ENCODE results near the gene C2orf49. TPM values are rescaled to one million over a fixed set of nuclear protein-coding genes. Genes with fewer than 3 reads are reported as not detected.

Gene C2orf49
- total and polyA plus RNA-seq, 9 of the 15 experiments (the other 6 are each of a cell fraction or from before 2014, with no cell fraction given): 17.9 to 38.2 (median 25.6) TPM

DNA sequence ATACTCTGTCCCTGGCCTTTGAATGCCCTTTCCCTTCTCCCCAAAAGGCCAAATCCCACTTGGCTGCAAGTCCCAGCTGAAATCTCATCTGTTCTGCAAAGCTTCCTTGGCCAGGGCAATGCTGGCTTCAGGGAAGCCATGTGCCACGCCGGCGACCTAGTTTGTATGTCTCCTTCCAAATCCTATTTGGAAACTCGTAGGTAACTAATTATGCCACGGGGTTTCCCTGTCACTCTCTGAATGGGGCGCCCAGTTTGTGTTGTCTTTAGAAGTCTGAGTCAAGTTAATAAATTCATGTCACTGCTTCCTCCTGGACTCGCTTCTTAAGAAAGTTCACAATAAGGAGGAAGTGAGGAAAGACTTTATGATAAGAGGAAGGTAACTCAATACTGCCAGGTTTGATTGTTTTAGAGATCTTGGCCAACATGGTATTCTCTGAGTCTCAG lies 42.4 kb downstream of the C2orf49 start:
- H3K9me1 ChIP-seq (ENCODE audit: control insufficient read depth, insufficient read depth, low read length): no peaks in the 10 kb centered on the region
- H3K36me3 ChIP-seq (ENCODE audit: control insufficient read depth, insufficient read depth, low read length): peaks cover 55% of the 10 kb centered on the region; the same call in 2 of the 3 replicates
- no peak for TF ChIP-seq EP400 (IDR thresholded peaks at IDR 0.05)
- TF ChIP-seq ZEB2 (IDR thresholded peaks at IDR 0.05): 0 out of 2 replicates have a peak, but pooled peaks have one; percentile 21
- no peaks in the 10 kb centered on the region for H3K79me2 ChIP-seq (ENCODE audit: control insufficient read depth, insufficient read depth, low read length)
- H3K4me1 ChIP-seq (replicated peaks in 1 of 2; ENCODE audit: control insufficient read depth in 2 of 2, insufficient read depth in 2 of 2, low read length in 2 of 2): peaks cover 0 to 20% of the 10 kb centered on the region in 2 experiments; a peak in 3 of 5 replicates
- no TSS peak for BruUV-seq (replicated peaks)
- H3K4me3 ChIP-seq: no peak overlapping the region
- no peaks in the 10 kb centered on the region for H4K20me1 ChIP-seq (replicated peaks; ENCODE audit: control insufficient read depth, insufficient read depth, low read length)
- H3K4me2 ChIP-seq (ENCODE audit: insufficient read depth, low read length): no peak overlapping the region; the same call in 1 of the 2 replicates
- CTCF ChIA-PET (ENCODE audit: low intra/inter-chr PET ratio): interaction anchor here (1.7 kb wide), 1 partner anchor 141 kb away, joined by 6 read pairs; no protein-coding TSS in a partner anchor
- no peaks in the 10 kb centered on the region for H3K9me3 ChIP-seq (replicated peaks; ENCODE audit: control insufficient read depth, insufficient read depth, low read depth, low read length)
- no peak overlapping the region for H2AFZ ChIP-seq (ENCODE audit: low read depth, low read length)
- FAIRE-seq: no peak
- ATAC-seq: no peak
- DNase-seq (ENCODE audit: extremely low read depth in 1 of 4, low spot score in 3 of 4): no peak
- WGBS (ENCODE audit: insufficient coverage, low coverage, missing lambda C conversion rate): 72% methylated on average over 7 of the region's 7 CpGs
- intact Hi-C loops (cut with micrococcal nuclease): loop anchor here (2.0 kb wide), 1 partner anchor 141 kb away; no protein-coding TSS in a partner anchor
- no peak overlapping the region; the same call in 2 of the 3 replicates for H3K27ac ChIP-seq (ENCODE audit: extremely low read depth, low read depth, low read length)
- POLR2A ChIA-PET: interaction anchor here (0.7 to 2.4 kb wide), 4 partner anchors 10 to 144 kb away, joined by 3 to 7 read pairs (median 4); no protein-coding TSS in a partner anchor
- no peak overlapping the region for H3K9ac ChIP-seq (ENCODE audit: insufficient read depth in 1 of 2, low read depth in 2 of 2, low read length in 2 of 2)
- H3K27me3 ChIP-seq (ENCODE audit: control insufficient read depth in 2 of 2, insufficient read depth in 2 of 2, low read length in 2 of 2): no peaks in the 10 kb centered on the region
- in situ Hi-C loops (cut with MboI): no loop called here

DNA sequence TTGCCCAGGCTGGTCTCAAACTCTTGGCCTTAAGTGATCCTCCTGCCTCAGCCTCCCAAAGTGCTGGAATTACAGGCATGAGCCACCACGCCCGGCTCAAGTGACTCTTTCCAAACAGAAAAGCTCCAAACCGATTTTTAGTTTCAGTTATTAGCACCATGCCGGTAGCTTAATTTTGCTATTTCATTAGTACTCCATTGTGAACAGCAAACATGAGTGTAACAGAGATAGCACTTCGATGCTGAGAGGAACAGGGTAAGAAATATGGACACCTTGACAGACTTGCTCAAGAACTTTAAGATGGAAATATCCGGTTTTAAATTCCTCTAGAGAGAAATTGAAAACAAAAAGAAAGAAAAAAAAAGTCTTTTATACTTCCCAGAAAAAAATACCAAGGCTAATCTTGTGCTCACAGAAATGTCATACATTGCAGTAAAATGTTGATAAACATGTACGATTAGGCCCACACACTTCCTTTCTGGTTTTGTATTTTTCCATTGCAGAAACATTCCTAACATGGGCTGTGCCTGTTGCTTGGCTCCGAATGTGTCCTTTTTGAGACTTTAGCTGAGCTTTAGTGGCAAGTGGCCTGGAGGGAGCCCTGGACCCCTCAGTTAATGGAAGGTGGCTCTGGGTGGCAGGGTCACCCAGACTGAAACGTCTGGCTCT lies 43.2 kb downstream of the C2orf49 start:
- no peaks in the 10 kb centered on the region for H3K79me2 ChIP-seq (ENCODE audit: control insufficient read depth, insufficient read depth, low read length)
- in situ Hi-C loops (cut with MboI): no loop called here
- H2AFZ ChIP-seq (ENCODE audit: low read depth, low read length): 0 out of 2 replicates have a peak overlapping the region, but pooled peaks have one; percentile 6
- intact Hi-C loops (cut with micrococcal nuclease): no loop called here
- H3K4me2 ChIP-seq (ENCODE audit: insufficient read depth, low read length): peak overlapping the region; percentile 48
- no peak overlapping the region for H3K4me3 ChIP-seq
- 33% methylated on average over 9 of the region's 9 CpGs for WGBS (ENCODE audit: insufficient coverage, low coverage, missing lambda C conversion rate)
- H3K36me3 ChIP-seq (ENCODE audit: control insufficient read depth, insufficient read depth, low read length): peaks cover 63% of the 10 kb centered on the region; the same call in 2 of the 3 replicates
- BruUV-seq (replicated peaks): no TSS peak
- ChIA-PET CTCF (ENCODE audit: low intra/inter-chr PET ratio) (interaction anchor here (1.7 kb wide), 1 partner anchor 141 kb away, joined by 6 read pairs; no protein-coding TSS in a partner anchor), POLR2A (interaction anchor here (1.1 kb wide), 1 partner anchor 10 kb away, joined by 3 read pairs; no protein-coding TSS in a partner anchor)
- peak overlapping the region in 1 of 2 experiments; percentile 68; a peak in 1 of 4 replicates for H3K9ac ChIP-seq (ENCODE audit: insufficient read depth in 1 of 2, low read depth in 2 of 2, low read length in 2 of 2)
- DNase-seq (ENCODE audit: extremely low read depth in 1 of 4, low spot score in 3 of 4) (peak in 1 of 4 experiments; percentile 23), ATAC-seq (peak; percentile 28), FAIRE-seq (no peak)
- H3K27me3 ChIP-seq (ENCODE audit: control insufficient read depth in 2 of 2, insufficient read depth in 2 of 2, low read length in 2 of 2): no peaks in the 10 kb centered on the region
- TF ChIP-seq EP300 (IDR thresholded peaks at IDR 0.05; ENCODE audit: low read length): peak; percentile 46; the same call in 1 of the 2 replicates
- TF ChIP-seq ZNF253 (CRISPR knock-in tag; conservative IDR thresholded peaks at IDR 0.05): no peak
- TF ChIP-seq TCF3 (CRISPR knock-in tag; IDR thresholded peaks at IDR 0.05): peak; percentile 69
- TF ChIP-seq ZNF12 (CRISPR knock-in tag; IDR thresholded peaks at IDR 0.05): peak; percentile 95
- no peak for TF ChIP-seq NBN (IDR thresholded peaks at IDR 0.05; ENCODE audit: low read depth)
- TF ChIP-seq CBFA2T3 (IDR thresholded peaks at IDR 0.05): peak; percentile 42; the same call in 1 of the 2 replicates
- peak in 1 of 2 experiments; percentile 36; a peak in 1 of 4 replicates for TF ChIP-seq ZNF639 (CRISPR knock-in tag; conservative IDR thresholded peaks at IDR 0.05 in 1 of 2, IDR thresholded peaks at IDR 0.05 in 1 of 2)
- TF ChIP-seq ZNF121 (CRISPR knock-in tag; conservative IDR thresholded peaks at IDR 0.05): peak; percentile 88; the same call in 1 of the 2 replicates
- peak; percentile 60; the same call in 1 of the 2 replicates for TF ChIP-seq TEAD4 (IDR thresholded peaks at IDR 0.05; ENCODE audit: low read length)
- no peak for TF ChIP-seq TEAD4 (CRISPR knock-in tag; IDR thresholded peaks at IDR 0.05; ENCODE audit: borderline replicate concordance)
- 0 out of 2 replicates have a peak, but pooled peaks have one; percentile 17 for TF ChIP-seq TAL1 (IDR thresholded peaks at IDR 0.05)
- TF ChIP-seq ARID1B (IDR thresholded peaks at IDR 0.05): peak; percentile 55
- H3K9me1 ChIP-seq (ENCODE audit: control insufficient read depth, insufficient read depth, low read length): no peaks in the 10 kb centered on the region
- no peaks in the 10 kb centered on the region for H3K9me3 ChIP-seq (replicated peaks; ENCODE audit: control insufficient read depth, insufficient read depth, low read depth, low read length)
- H3K27ac ChIP-seq (ENCODE audit: extremely low read depth, low read depth, low read length): peak overlapping the region; percentile 53
- H3K4me1 ChIP-seq (replicated peaks in 1 of 2; ENCODE audit: control insufficient read depth in 2 of 2, insufficient read depth in 2 of 2, low read length in 2 of 2): peaks cover 0 to 20% of the 10 kb centered on the region in 2 experiments; a peak in 3 of 5 replicates
- no peaks in the 10 kb centered on the region for H4K20me1 ChIP-seq (replicated peaks; ENCODE audit: control insufficient read depth, insufficient read depth, low read length)

Measured in K562 (cell line).